Neutrophil (primary cell): ENCODE data around the gene DNAJC9.

Source experiments
- H3K27ac ChIP-seq: fragments of 200-600 bp; sonication (generic); 2 replicates; pipeline ENCODE4 v1.5.1; 2016; ENCODE audit warnings: mild to moderate bottlenecking, moderate library complexity
- H3K27me3 ChIP-seq: fragments of 200-600 bp; sonication (generic); 2 replicates; pipeline ENCODE4 v1.6.0; 2016; ENCODE audit warnings: mild to moderate bottlenecking
- H3K36me3 ChIP-seq: fragments of 200-600 bp; sonication (generic); 2 replicates; pipeline ENCODE4 v1.5.1; 2017
- H3K4me1 ChIP-seq, 2 experiments: fragments of 200-600 bp in 1 of 2; sonication (generic) in 1 of 2; 1 replicate in 1 of 2; 2 replicates in 1 of 2; pipeline versions ENCODE4 v1.5.1 to v1.6.1; 2013 to 2016; ENCODE audit warnings: low read depth in 1 of 2, low read length in 1 of 2, mild to moderate bottlenecking in 1 of 2, moderate library complexity in 1 of 2; ENCODE audit not compliant: control insufficient read depth in 1 of 2, insufficient read depth in 1 of 2
- H3K4me3 ChIP-seq, 2 experiments: fragments of 200-600 bp in 1 of 2; sonication (generic) in 1 of 2; 1 replicate in 1 of 2; 2 replicates in 1 of 2; pipeline ENCODE4 v1.5.1; 2013 to 2016; ENCODE audit warnings: low read depth in 1 of 2, low read length in 1 of 2, mild to moderate bottlenecking in 1 of 2, moderate library complexity in 1 of 2
- H3K9me3 ChIP-seq: fragments of 200-600 bp; sonication (generic); 2 replicates; pipeline ENCODE4 v1.5.1; 2016
- TF ChIP-seq, protein P1 (sequence below): fragments of 200-600 bp; sonication (generic); IDR thresholded peaks from 2 replicates; pipeline ENCODE4 v1.5.1; 2016; ENCODE audit warnings: antibody characterized with exemption

Gene DNAJC9

GRCh38 chr10:73211106-73211811 lies 35.8 kb downstream of the DNAJC9 start:
- Histone ChIP-seq H3K4me1 (no peaks in the 10 kb centered on the region), H3K36me3 (peaks cover 25% of the 10 kb centered on the region), H3K27me3 (no peaks in the 10 kb centered on the region), H3K4me3 (no peak overlapping the region), H3K27ac (no peak overlapping the region), H3K9me3 (no peaks in the 10 kb centered on the region)
- TF ChIP-seq, protein P1, sequence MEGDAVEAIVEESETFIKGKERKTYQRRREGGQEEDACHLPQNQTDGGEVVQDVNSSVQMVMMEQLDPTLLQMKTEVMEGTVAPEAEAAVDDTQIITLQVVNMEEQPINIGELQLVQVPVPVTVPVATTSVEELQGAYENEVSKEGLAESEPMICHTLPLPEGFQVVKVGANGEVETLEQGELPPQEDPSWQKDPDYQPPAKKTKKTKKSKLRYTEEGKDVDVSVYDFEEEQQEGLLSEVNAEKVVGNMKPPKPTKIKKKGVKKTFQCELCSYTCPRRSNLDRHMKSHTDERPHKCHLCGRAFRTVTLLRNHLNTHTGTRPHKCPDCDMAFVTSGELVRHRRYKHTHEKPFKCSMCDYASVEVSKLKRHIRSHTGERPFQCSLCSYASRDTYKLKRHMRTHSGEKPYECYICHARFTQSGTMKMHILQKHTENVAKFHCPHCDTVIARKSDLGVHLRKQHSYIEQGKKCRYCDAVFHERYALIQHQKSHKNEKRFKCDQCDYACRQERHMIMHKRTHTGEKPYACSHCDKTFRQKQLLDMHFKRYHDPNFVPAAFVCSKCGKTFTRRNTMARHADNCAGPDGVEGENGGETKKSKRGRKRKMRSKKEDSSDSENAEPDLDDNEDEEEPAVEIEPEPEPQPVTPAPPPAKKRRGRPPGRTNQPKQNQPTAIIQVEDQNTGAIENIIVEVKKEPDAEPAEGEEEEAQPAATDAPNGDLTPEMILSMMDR = no peak

DNA sequence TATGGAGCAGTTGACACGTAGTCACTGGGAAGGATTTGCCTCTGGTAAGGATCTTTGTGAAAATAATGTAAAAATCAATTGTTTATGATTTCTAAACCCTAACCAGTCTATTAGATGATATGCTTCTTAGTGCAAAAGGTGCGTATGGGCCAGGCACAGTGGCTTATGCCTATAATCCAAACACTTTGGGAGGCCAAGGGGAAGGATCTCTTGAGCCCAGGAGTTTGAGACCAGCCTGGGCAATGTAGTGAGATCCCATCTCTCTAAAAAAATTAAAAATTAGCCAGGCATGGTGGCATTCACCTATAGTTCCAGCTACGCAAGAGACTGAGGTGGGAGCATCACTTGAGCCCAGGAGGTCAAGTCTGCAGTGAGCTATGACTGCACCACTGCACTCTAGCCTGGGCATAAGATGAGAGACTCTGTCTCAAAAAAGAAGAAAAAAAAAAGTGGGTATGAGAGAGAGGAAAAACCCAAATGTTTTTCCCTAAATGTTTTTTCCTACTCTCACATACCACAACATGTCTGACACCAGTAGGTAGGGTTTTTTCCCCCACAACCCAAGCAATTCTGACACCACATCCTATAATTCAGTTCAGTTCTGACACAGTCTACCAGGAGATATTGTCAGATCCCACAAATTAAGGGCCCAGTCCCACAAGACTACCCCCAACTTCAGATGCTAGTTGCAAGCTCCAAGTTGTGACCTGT lies 36.5 kb downstream of the DNAJC9 start:
- no peaks in the 10 kb centered on the region for H3K27me3 ChIP-seq
- TF ChIP-seq, protein P1 = no peak
- no peaks in the 10 kb centered on the region for H3K4me1 ChIP-seq
- no peaks in the 10 kb centered on the region for H3K9me3 ChIP-seq
- peaks cover 25% of the 10 kb centered on the region for H3K36me3 ChIP-seq
- no peak overlapping the region for H3K27ac ChIP-seq
- no peak overlapping the region for H3K4me3 ChIP-seq

- TF ChIP-seq, protein P1 = no peak
- Histone ChIP-seq H3K27me3 (no peaks in the 10 kb centered on the region), H3K4me3 (no peak overlapping the region), H3K27ac (no peak overlapping the region), H3K36me3 (peaks cover 25% of the 10 kb centered on the region), H3K9me3 (no peaks in the 10 kb centered on the region), H3K4me1 (no peaks in the 10 kb centered on the region)
Observed at GRCh38 chr10:73209705-73210104, 37.4 kb downstream of the DNAJC9 start.

- peaks cover 27% of the 10 kb centered on the region for H3K36me3 ChIP-seq
- TF ChIP-seq, protein P1 = no peak
- H3K9me3 ChIP-seq = no peaks in the 10 kb centered on the region
- no peaks in the 10 kb centered on the region for H3K27me3 ChIP-seq
- no peaks in the 10 kb centered on the region for H3K4me1 ChIP-seq
- H3K4me3 ChIP-seq = no peak overlapping the region
- H3K27ac ChIP-seq = no peak overlapping the region
Observed at GRCh38 chr10:73207883-73208282, 39.2 kb downstream of the DNAJC9 start.

- Histone ChIP-seq H3K27me3 (no peaks in the 10 kb centered on the region), H3K4me1 (no peaks in the 10 kb centered on the region), H3K4me3 (no peak overlapping the region), H3K9me3 (no peaks in the 10 kb centered on the region), H3K36me3 (peaks cover 31% of the 10 kb centered on the region), H3K27ac (no peak overlapping the region)
- TF ChIP-seq, protein P1 = no peak
Observed at GRCh38 chr10:73206385-73206784, 40.7 kb downstream of the DNAJC9 start.
